ENCODE data around the gene FAM81B.

The FAM81B gene

GRCh38 chr5:95424526-95424925 lies 33.4 kb downstream of the FAM81B start:
- no peaks in the 10 kb centered on the region for H3K4me1 ChIP-seq
- no peak overlapping the region for H3K27ac ChIP-seq
- no peak for TF ChIP-seq Cebpa-rat (IDR thresholded peaks at IDR 0.05)
- H3K27me3 ChIP-seq = no peaks in the 10 kb centered on the region
- H3K4me3 ChIP-seq = no peak overlapping the region
- H3K36me3 ChIP-seq = no peaks in the 10 kb centered on the region
- H3K4me2 ChIP-seq = no peak overlapping the region
- no peaks in the 10 kb centered on the region for H3K9me3 ChIP-seq
- no peaks in the 10 kb centered on the region for H4K20me1 ChIP-seq
- no peak overlapping the region for H3K9ac ChIP-seq

DNA sequence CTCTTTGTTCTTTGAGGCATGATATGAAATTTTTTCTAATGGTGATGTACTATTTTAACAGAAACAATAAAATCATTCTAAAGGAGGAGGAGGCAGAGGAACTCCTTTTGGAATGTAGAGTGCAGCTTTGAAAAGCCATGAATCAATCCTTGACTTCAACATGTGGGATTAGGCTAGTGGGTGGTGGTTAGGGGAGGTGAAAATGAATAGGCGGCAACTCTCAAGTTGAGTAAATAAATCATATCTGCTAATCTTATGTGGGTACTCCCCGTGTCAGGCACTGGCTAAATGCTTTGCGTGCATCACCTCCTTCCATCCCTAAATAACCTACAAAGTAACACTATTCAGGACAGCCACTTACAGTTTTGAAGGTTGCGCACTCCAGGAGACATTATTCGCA lies 35.1 kb downstream of the FAM81B start:
- H4K20me1 ChIP-seq = no peaks in the 10 kb centered on the region
- H3K27me3 ChIP-seq = no peaks in the 10 kb centered on the region
- H3K36me3 ChIP-seq = no peaks in the 10 kb centered on the region
- H3K4me2 ChIP-seq = no peak overlapping the region
- no peak overlapping the region for H3K4me3 ChIP-seq
- no peak for TF ChIP-seq Cebpa-rat (IDR thresholded peaks at IDR 0.05)
- no peaks in the 10 kb centered on the region for H3K9me3 ChIP-seq
- H3K4me1 ChIP-seq = no peaks in the 10 kb centered on the region
- H3K27ac ChIP-seq = no peak overlapping the region
- no peak overlapping the region for H3K9ac ChIP-seq

- Histone ChIP-seq H3K4me1 (no peaks in the 10 kb centered on the region), H4K20me1 (no peaks in the 10 kb centered on the region), H3K36me3 (no peaks in the 10 kb centered on the region), H3K9me3 (no peaks in the 10 kb centered on the region), H3K27ac (no peak overlapping the region), H3K9ac (no peak overlapping the region), H3K4me3 (no peak overlapping the region), H3K4me2 (no peak overlapping the region), H3K27me3 (no peaks in the 10 kb centered on the region)
- TF ChIP-seq Cebpa-rat (IDR thresholded peaks at IDR 0.05) = no peak
Measured at GRCh38 chr5:95432779-95433178, 41.6 kb downstream of the FAM81B start.

DNA sequence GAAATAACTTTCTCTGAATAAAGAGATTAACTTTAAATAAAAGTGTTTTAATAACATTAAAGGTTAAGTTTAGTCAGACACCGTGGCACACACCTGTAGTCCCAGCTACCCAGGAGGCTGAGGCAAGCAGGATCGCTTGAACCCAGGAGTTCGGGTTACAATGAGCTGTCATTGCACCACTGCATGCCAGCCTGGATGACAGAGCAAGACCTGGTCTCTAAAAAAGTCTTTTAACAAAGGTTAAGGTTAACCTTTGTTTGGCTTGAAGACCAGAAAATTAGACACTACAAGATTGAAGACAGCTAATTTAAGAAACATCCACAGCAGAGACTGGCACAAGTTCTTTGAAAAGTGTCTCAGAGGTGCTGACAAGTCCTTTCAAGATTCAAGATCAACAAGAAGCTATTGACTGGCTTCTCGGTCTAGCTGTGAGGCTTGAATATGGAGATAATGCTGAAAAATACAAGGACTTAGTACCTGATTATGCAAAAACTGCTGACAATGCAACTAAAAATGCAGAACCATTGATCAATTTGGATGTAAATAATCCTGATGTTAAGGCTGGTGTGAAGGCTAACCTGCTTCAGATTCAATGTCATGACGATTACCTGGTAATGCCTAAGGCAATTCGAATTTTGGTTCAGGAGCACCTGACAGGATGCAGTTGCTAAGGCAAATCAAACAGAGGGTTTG lies 48.8 kb downstream of the FAM81B start:
- Histone ChIP-seq H3K4me3 (no peak overlapping the region), H3K4me2 (no peak overlapping the region), H3K4me1 (no peaks in the 10 kb centered on the region), H3K9ac (no peak overlapping the region), H3K27ac (no peak overlapping the region), H4K20me1 (no peaks in the 10 kb centered on the region), H3K36me3 (no peaks in the 10 kb centered on the region), H3K27me3 (no peaks in the 10 kb centered on the region), H3K9me3 (no peaks in the 10 kb centered on the region)
- no peak for TF ChIP-seq Cebpa-rat (IDR thresholded peaks at IDR 0.05)

DNA sequence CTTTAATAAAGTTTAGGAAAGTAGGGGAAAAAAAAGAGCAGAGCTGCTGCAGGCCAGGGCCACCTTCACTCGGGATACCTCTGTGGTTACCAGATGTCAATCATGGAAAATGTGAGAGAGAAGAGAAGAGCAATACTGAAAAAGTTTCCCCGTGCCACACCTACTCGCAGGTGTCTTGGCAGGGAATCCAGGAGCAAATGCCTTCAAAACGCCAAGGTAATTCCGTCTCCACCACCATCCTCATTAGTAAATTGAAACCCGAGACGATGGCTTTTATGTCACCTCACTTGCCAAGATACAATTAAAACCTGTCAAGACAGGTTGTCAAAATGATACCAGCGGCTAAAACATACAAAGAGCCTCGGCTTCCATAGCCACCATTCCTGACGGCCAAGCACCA lies 49.7 kb downstream of the FAM81B start:
- no peak overlapping the region for H3K4me2 ChIP-seq
- no peaks in the 10 kb centered on the region for H3K36me3 ChIP-seq
- TF ChIP-seq Cebpa-rat (IDR thresholded peaks at IDR 0.05) = no peak
- no peak overlapping the region for H3K9ac ChIP-seq
- no peaks in the 10 kb centered on the region for H4K20me1 ChIP-seq
- H3K27me3 ChIP-seq = no peaks in the 10 kb centered on the region
- no peaks in the 10 kb centered on the region for H3K9me3 ChIP-seq
- H3K4me1 ChIP-seq = peaks cover 4% of the 10 kb centered on the region
- no peak overlapping the region for H3K27ac ChIP-seq
- H3K4me3 ChIP-seq = no peak overlapping the region

- Histone ChIP-seq H3K9ac (no peak overlapping the region), H3K4me1 (peaks cover 12% of the 10 kb centered on the region), H3K27me3 (no peaks in the 10 kb centered on the region), H4K20me1 (no peaks in the 10 kb centered on the region), H3K4me2 (no peak overlapping the region), H3K4me3 (no peak overlapping the region), H3K9me3 (no peaks in the 10 kb centered on the region), H3K27ac (no peak overlapping the region), H3K36me3 (no peaks in the 10 kb centered on the region)
- no peak for TF ChIP-seq Cebpa-rat (IDR thresholded peaks at IDR 0.05)
Measured at GRCh38 chr5:95441636-95442035, 50.5 kb downstream of the FAM81B start.

- no peaks in the 10 kb centered on the region for H3K27me3 ChIP-seq
- no peak for TF ChIP-seq Cebpa-rat (IDR thresholded peaks at IDR 0.05)
- H3K4me2 ChIP-seq = peak overlapping the region; percentile 47; the same call in 1 of the 2 replicates
- no peaks in the 10 kb centered on the region for H3K9me3 ChIP-seq
- no peak overlapping the region for H3K27ac ChIP-seq
- no peak overlapping the region for H3K4me3 ChIP-seq
- no peaks in the 10 kb centered on the region for H4K20me1 ChIP-seq
- H3K36me3 ChIP-seq = no peaks in the 10 kb centered on the region
- peaks cover 21% of the 10 kb centered on the region for H3K4me1 ChIP-seq
- H3K9ac ChIP-seq = no peak overlapping the region
Measured at GRCh38 chr5:95445442-95445841, 54.3 kb downstream of the FAM81B start.

DNA sequence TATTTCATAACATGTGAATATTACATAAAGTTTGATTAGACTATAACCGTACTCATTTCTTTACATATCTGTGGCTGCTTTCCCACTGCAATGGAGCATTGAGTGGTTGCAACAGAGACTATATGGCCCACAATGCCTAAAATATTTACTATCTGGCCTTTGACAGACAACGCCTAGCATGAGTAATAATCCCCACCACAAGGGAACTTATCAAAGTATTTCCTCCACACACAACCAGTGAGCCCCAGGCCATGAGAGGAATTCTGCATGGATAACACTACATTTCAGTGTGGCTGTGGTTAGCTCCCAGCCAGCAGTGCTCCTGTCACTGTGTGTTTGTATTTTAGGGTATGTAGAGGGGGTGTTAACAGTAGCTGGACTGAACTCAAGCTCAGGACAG lies 54.8 kb downstream of the FAM81B start:
- Histone ChIP-seq H3K4me2 (peak overlapping the region; percentile 47), H3K27ac (no peak overlapping the region), H3K27me3 (no peaks in the 10 kb centered on the region), H4K20me1 (no peaks in the 10 kb centered on the region), H3K9me3 (no peaks in the 10 kb centered on the region), H3K36me3 (no peaks in the 10 kb centered on the region), H3K9ac (no peak overlapping the region), H3K4me3 (no peak overlapping the region), H3K4me1 (peaks cover 21% of the 10 kb centered on the region)
- no peak for TF ChIP-seq Cebpa-rat (IDR thresholded peaks at IDR 0.05)

DNA sequence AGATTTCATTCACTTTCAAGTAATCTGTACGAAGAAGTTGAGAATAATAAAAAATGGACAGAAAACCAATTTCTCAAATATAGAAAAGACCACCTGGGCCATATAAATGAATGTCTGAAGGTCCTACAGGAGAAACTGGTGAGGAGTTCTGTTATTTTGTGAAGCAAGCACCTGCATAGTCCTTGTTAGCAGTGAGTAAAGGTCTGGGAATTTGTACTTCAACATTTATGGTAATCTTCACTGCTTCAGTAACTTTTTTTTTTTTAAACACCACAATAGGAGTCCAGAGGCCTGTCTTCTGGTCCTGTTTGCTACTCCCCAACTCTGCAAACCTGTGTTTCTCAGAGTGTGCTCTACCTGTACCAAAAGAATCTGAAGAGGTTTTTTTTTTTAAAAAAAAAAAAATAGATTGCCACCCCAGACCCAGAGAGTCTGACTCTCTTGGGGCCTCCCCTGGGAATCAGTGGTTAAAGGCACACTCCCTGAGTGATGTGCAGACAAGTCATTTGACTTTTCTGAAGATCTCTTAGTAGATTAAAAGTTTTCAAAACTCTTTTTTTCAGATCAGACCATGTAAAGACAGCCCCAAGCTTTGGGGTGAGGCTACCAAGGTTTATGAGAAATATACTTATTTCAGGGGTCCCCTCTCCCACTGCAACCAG lies 55.5 kb downstream of the FAM81B start:
- H3K4me2 ChIP-seq = peak overlapping the region; percentile 47
- no peaks in the 10 kb centered on the region for H3K27me3 ChIP-seq
- peaks cover 21% of the 10 kb centered on the region for H3K4me1 ChIP-seq
- H4K20me1 ChIP-seq = no peaks in the 10 kb centered on the region
- no peak overlapping the region for H3K27ac ChIP-seq
- no peaks in the 10 kb centered on the region for H3K9me3 ChIP-seq
- H3K4me3 ChIP-seq = no peak overlapping the region
- no peak overlapping the region for H3K9ac ChIP-seq
- TF ChIP-seq Cebpa-rat (IDR thresholded peaks at IDR 0.05) = no peak
- no peaks in the 10 kb centered on the region for H3K36me3 ChIP-seq

DNA sequence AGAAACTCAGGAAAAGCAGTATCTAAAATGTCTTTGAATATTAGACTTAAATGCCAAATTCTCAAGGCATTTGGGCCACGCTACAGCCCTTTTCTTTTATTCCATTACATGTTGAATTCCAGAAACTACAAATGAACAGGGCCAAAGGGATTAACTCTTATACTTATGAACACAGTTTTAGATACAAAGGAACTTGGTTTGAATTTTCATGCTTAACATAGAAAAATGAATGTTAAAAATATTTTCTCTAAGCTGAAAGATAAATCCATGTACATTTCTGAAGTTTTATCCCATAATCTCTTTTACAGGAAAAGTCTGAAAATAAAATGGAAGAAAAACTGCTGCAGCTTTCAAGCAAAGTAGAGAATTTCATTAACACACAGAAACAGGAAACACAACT lies 56.8 kb downstream of the FAM81B start:
- H3K36me3 ChIP-seq = no peaks in the 10 kb centered on the region
- H3K4me3 ChIP-seq = no peak overlapping the region

More for the DNA sequence above, 56.8 kb downstream of the FAM81B start:
- TF ChIP-seq Cebpa-rat (IDR thresholded peaks at IDR 0.05) = no peak
- H3K27ac ChIP-seq = no peak overlapping the region
- no peaks in the 10 kb centered on the region for H3K27me3 ChIP-seq
- H3K9me3 ChIP-seq = no peaks in the 10 kb centered on the region
- H3K4me1 ChIP-seq = peaks cover 21% of the 10 kb centered on the region
- no peak overlapping the region for H3K4me2 ChIP-seq
- H3K9ac ChIP-seq = no peak overlapping the region
- H4K20me1 ChIP-seq = no peaks in the 10 kb centered on the region
